GM12892 (cell line): Measurements from ENCODE around the gene NCBP3.

Experiments used
- DNase-seq: peaks from one replicate; pipeline ENCODE4 v3.0.0; 2011; ENCODE audit not compliant: insufficient read length
- FAIRE-seq: peaks from 2 replicates; lab custom pipeline; 2011; peaks lifted over from hg19 to GRCh38; lab: Jason Lieb, UNC
- POLR2A ChIP-seq: IDR thresholded peaks from 2 replicates; pipeline ENCODE4 v1.6.1; 2011; ENCODE audit warnings: low read depth, low read length, control low read depth
- POLR2AphosphoS5 ChIP-seq: IDR thresholded peaks from 2 replicates; pipeline ENCODE4 v1.6.1; 2011; ENCODE audit warnings: low read depth, low read length, control low read depth
- TAF1 ChIP-seq: IDR thresholded peaks from 2 replicates; pipeline ENCODE4 v1.6.1; 2011; ENCODE audit warnings: low read depth, mild to moderate bottlenecking, control low read depth, low read length, borderline replicate concordance

NCBP3 gene

GRCh38 chr17:3766779-3767178 is 79.3 kb downstream of the NCBP3 start:
- FAIRE-seq, result no peak
- DNase-seq, result no peak
- TF ChIP-seq POLR2A, result no peak
- no peak for TF ChIP-seq TAF1
- no peak for TF ChIP-seq POLR2AphosphoS5

- DNase-seq (no peak), FAIRE-seq (no peak)
- TF ChIP-seq POLR2A, result no peak
- no peak for TF ChIP-seq POLR2AphosphoS5
- no peak for TF ChIP-seq TAF1
These were observed 80.1 kb downstream of the NCBP3 start for GRCh38 chr17:3765981-3766380.

GRCh38 chr17:3763777-3764170 is 82.3 kb downstream of the NCBP3 start:
- no peak for DNase-seq
- FAIRE-seq, result no peak
- TF ChIP-seq POLR2AphosphoS5 (no peak), POLR2A (no peak), TAF1 (no peak)

GRCh38 chr17:3762922-3763776 is 82.9 kb downstream of the NCBP3 start:
- TF ChIP-seq TAF1 (no peak), POLR2A (no peak; the same call in 1 of the 2 replicates), POLR2AphosphoS5 (no peak)
- no peak for DNase-seq
- peak; percentile 95 for FAIRE-seq

GRCh38 chr17:3761918-3762380 is 84.1 kb downstream of the NCBP3 start:
- DNase-seq (no peak), FAIRE-seq (no peak)
- TF ChIP-seq POLR2AphosphoS5, result no peak
- no peak for TF ChIP-seq TAF1
- TF ChIP-seq POLR2A, result no peak

DNA sequence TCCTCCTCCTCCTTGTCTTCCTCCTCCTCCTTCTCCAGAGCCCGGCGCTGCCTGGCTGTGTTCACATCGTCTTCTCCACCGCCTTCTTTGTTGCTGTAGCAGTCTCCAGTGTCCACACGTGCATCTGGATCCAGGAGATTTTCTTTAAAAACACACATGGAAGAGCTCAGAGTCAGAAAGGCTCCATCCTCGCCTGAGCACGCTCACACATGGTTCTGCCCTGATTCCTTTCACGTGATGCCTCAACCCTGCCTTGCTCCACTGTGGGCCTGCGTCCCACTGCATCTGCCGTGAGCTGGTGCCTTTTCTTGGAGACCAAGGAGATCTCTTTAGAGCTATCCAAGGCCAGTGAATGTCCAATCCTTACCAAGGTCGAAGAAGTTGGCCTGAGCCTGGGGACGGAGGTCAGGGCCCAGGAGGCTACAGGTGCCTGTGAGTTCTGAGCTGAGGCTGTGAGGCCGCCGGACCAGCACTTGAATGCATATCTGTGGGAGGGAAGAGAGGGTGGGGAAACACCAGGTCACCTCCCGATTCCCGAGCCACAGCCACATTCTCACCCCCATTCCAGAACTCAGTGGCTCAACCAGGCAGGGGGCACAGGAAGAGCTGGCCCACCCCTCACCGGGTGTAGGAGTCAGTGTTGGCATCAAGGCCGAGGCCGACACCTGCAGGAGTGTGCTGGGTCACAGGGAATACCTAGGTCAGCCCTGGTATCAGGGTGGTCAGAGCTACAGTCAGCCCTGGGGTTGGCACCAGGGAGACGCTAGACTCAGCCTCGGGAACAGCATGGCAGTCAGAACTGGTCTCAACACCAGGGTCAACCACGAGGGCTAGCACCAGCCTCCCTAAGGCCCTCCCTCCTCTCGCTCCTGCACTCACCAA is 84.8 kb downstream of the NCBP3 start:
- TF ChIP-seq POLR2A (no peak), TAF1 (no peak), POLR2AphosphoS5 (no peak)
- FAIRE-seq (no peak), DNase-seq (no peak)

- TF ChIP-seq TAF1 (no peak), POLR2A (no peak), POLR2AphosphoS5 (no peak)
- DNase-seq (no peak), FAIRE-seq (no peak)
These were observed 86.3 kb downstream of the NCBP3 start for GRCh38 chr17:3759597-3760216.

DNA sequence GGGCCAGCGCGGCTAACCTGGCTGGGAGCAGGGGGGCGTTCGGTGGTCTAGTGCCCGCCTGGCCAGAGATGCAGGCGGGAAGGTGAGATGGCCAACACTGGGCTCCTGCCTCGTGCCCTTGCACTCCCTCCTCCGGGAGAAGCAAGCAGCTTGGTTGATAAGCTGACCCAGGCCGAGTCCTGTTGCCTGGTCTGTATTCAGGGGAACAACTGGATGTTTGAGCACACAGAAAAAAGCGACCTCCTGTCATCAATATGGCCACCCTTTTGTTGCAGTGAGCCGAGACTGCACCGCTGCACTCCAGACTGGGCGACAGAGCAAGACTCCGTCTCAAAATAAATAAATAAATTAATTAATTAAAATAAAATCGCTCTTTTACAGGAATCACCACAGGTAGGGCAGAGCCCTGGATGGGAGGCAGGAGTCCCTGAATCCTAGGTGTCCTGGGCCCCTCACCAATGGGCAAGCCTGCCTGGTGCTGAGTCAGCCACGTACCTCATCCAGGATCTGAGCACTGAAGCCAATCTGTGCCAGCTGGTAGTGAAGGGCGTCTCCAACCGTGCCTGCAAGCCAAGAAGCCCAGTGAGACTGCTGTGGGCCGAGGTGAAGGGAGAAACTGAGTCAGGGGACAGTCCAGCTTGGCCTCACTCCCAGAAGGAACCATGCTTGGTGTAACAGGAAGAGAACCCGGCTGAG is 90.6 kb downstream of the NCBP3 start:
- DNase-seq, result no peak
- FAIRE-seq, result no peak
- TF ChIP-seq POLR2AphosphoS5 (no peak), POLR2A (no peak), TAF1 (no peak)

DNA sequence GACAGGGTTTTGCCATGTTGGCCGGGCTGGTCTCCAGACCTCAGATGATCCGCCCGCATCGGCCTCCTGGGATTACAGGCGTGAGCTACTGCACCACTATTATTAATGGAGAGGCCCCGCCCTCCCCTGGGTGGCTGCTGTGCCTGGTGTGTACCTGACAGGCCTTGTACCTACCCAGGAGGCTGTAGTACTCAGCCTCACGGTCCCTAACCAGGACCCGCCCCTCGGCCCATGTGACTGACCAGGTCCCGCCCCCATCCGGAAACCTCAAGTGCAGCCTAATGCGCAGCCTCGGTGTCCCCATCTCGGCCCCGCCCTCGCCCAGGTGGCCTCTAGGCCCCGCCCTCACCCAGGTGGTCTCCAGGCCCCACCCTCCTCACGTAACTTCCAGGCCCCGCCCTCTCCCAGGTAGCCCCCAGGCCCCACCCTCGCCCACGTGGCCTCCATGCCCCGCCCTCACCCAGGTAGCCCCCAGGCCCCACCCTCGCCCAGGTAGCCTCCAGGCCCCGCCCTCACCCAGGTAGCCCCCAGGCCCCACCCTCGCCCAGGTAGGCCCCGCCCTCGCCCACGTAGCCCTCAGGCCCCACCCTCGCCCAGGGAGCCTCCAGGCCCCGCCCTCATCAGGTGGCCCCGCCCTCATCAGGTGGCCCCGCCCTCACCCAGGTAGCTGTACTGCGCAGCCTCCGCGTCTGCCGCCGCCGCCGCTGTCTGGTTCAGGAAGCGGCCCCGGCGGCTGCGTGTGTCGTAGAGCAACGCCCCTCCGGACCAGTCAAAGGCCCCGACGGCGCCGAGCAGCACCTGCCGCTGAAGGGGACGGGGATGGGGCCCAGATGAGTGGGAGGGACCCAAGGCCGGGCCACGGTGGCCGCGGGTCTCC is 91.3 kb downstream of the NCBP3 start:
- FAIRE-seq (peak; percentile 86), DNase-seq (peak; percentile 82)
- TF ChIP-seq TAF1 (no peak), POLR2A (no peak), POLR2AphosphoS5 (no peak)

DNA sequence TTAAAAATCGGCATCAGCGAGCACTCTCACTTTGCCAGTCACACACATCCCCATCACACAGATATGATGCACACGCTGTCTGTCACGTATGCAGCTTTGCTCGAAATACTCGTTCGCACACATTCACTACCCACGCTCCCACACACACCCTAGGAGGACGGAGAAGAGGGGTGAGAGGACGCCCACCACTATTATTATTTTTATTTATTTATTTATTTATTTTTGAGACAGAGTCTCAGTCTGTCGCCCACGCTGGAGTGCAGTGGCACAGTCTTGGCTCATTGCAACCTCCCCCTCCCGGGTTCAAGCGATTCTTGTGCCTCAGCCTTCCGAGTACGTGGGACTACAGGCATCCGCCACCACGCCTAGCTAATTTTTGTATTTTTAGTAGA is 92.0 kb downstream of the NCBP3 start:
- FAIRE-seq, result no peak
- no peak for DNase-seq
- TF ChIP-seq POLR2AphosphoS5 (no peak), TAF1 (no peak), POLR2A (no peak)

GRCh38 chr17:3753624-3754023 is 92.4 kb downstream of the NCBP3 start:
- TF ChIP-seq POLR2A, result no peak
- no peak for TF ChIP-seq POLR2AphosphoS5
- TF ChIP-seq TAF1, result no peak
- FAIRE-seq (no peak), DNase-seq (no peak)
